ENCODE data around the gene CLEC17A.
"Not testable (repeated sequence)": the region's sequence is repeated elsewhere in the genome, so short reads cannot be mapped to it uniquely, and the experiment has no call there.

Gene CLEC17A

GRCh38 chr19:14599548-14600147 lies 16.8 kb downstream of the CLEC17A start:
- no peak for DNase-seq (ENCODE audit: low read depth)
- no peak for TF ChIP-seq CTCF (conservative IDR thresholded peaks at IDR 0.05; ENCODE audit: low read depth, low read length)
- H3K4me3 ChIP-seq (ENCODE audit: low read depth, low read length), result no peak overlapping the region

DNA sequence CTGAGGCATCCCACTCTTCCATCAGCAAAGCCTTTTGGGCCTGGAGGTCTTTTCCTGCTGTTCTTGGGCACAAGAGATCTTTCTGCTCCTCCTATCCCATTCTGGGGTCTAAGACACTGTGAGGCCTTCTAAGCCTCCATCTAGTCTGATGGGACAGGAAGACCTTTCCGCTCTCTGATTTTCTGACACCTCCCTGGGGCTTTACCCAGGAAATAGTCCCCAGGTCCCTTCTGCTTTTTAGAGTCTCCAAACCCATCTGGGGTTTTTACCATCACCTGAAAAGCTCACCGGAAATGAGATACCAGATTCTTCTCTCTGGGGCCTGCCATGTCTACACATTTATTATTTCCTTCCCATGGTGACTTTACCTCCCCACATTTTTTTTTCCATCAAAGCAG lies 21.1 kb downstream of the CLEC17A start:
- no peak for TF ChIP-seq CTCF (conservative IDR thresholded peaks at IDR 0.05; ENCODE audit: low read depth, low read length)
- no peak overlapping the region for H3K4me3 ChIP-seq (ENCODE audit: low read depth, low read length)
- DNase-seq (ENCODE audit: low read depth), result no peak

- no peak overlapping the region for H3K4me3 ChIP-seq (ENCODE audit: low read depth, low read length)
- no peak for TF ChIP-seq CTCF (conservative IDR thresholded peaks at IDR 0.05; ENCODE audit: low read depth, low read length)
- DNase-seq (ENCODE audit: low read depth), result no peak
These were observed 23.7 kb downstream of the CLEC17A start for GRCh38 chr19:14606627-14607026.

DNA sequence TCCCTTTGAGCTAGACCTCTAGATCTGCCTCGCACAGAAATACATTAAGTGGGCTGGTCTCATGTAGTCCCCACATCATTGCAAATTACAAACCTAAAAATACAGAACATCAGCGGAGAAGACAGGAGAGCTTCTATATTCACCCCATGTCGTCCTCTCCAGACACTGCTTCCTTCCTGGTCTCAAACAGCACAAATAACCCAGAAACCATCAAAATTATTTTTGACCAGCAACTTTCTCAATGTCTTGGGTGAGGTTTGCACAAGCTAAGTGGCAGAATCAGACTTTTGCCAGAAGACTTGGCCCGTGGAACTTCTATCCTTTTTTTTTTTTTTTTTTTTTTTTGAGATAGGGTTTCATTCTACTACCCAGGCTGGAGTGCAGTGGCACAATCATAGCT lies 28.2 kb downstream of the CLEC17A start:
- TF ChIP-seq CTCF (conservative IDR thresholded peaks at IDR 0.05; ENCODE audit: low read depth, low read length), result no peak
- H3K4me3 ChIP-seq (ENCODE audit: low read depth, low read length), result no peak overlapping the region
- DNase-seq (ENCODE audit: low read depth), result no peak

DNA sequence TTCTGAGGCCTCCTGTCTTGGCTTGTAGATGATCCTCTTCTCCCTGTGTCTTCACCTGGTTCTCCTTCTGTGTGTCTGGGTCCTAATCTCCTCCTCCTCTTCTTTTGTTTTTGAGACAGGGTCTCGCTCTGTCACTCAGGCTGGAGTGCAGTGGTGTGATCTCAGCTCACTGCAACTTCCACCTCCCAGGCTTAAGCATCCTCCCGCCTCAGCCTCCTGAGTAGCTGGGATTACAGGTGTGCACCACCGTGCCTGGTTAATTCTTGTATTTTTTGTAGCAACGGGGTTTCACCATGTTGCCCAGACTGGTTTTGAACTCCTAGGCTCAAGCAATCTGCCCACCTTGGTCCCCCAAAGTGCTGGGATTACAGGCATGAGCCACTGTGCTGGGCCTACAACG lies 29.4 kb downstream of the CLEC17A start:
- DNase-seq (ENCODE audit: low read depth); H3K4me3 ChIP-seq (ENCODE audit: low read depth, low read length): not testable (repeated sequence)

- no peak for DNase-seq (ENCODE audit: low read depth)
- no peak for TF ChIP-seq CTCF (conservative IDR thresholded peaks at IDR 0.05; ENCODE audit: low read depth, low read length)
- no peak overlapping the region for H3K4me3 ChIP-seq (ENCODE audit: low read depth, low read length)
These were observed 29.8 kb downstream of the CLEC17A start for GRCh38 chr19:14612657-14613056.

- not testable (repeated sequence) for DNase-seq (ENCODE audit: low read depth); H3K4me3 ChIP-seq (ENCODE audit: low read depth, low read length)
These were observed 30.7 kb downstream of the CLEC17A start for GRCh38 chr19:14613399-14614098.

- TF ChIP-seq CTCF (conservative IDR thresholded peaks at IDR 0.05; ENCODE audit: low read depth, low read length), result no peak
- no peak overlapping the region for H3K4me3 ChIP-seq (ENCODE audit: low read depth, low read length)
- no peak for DNase-seq (ENCODE audit: low read depth)
These were observed 31.2 kb downstream of the CLEC17A start for GRCh38 chr19:14614099-14614412.

Measured in choroid plexus epithelial cell (primary cell).